ENCODE data around the gene TGM1.

DNA sequence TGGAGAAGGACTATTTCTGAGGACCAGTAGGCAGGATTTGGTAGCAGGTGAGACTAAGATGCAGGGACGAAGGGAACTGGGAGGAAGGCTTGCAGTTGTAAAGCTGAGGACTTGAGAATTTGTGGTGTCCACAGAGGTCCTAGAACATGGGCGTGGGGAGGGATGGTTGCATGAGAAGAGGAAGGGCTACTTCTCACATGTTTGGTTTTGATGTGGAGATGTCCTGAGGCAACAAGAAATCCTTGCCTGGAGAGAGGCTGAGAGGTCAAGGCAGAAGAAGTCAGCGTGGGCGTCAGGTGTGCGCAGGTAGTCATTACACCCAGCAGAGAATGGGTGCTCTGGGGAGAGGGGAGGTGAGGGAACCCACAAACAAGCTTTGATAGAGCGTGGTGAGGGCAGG is 14.1 kb upstream of the TGM1 start:
- TF ChIP-seq CTCF (IDR thresholded peaks at IDR 0.05) (no peak), POLR2A (IDR thresholded peaks at IDR 0.05) (no peak)

Data from right lobe of liver (tissue), 4 donors.